Measurements from ENCODE around the gene EIF2D.

The EIF2D gene

GRCh38 chr1:206612129-206612876 is at the start of gene EIF2D:
TSS of gene EIF2D (minus strand) at chr1:206612465. CDS start at chr1:206612342, 123 bp downstream.
- H3K4me1 ChIP-seq (ENCODE audit: control insufficient read depth in 1 of 2, insufficient read depth in 2 of 2, low read length in 2 of 2) = peaks cover 6 to 10% of the 10 kb centered on the region in 2 donors
- H3K27ac ChIP-seq (ENCODE audit: low read length) = peak within 1 kb of the TSS; percentile 91
- peaks cover 9 to 21% of the 10 kb centered on the region in 2 donors for H3K36me3 ChIP-seq (ENCODE audit: control insufficient read depth in 1 of 2, insufficient read depth in 2 of 2, low read length in 2 of 2)
- H3K27me3 ChIP-seq (ENCODE audit: low read depth, low read length) = no peaks in the 10 kb centered on the region
- peak within 1 kb of the TSS; percentile 82 to 97 for H3K4me3 ChIP-seq (ENCODE audit: low read depth in 1 of 2, low read length in 2 of 2)
- H3K9me3 ChIP-seq (ENCODE audit: control insufficient read depth in 1 of 2, low read length in 2 of 2) = no peaks in the 10 kb centered on the region

GRCh38 chr1:206661161-206661820 is 49.0 kb upstream of the EIF2D start:
- Histone ChIP-seq H3K4me3 (ENCODE audit: low read depth in 1 of 2, low read length in 2 of 2) (no peak overlapping the region), H3K4me1 (ENCODE audit: control insufficient read depth in 1 of 2, insufficient read depth in 2 of 2, low read length in 2 of 2) (peaks cover 0 to 31% of the 10 kb centered on the region in 2 donors), H3K27me3 (ENCODE audit: low read depth, low read length) (no peaks in the 10 kb centered on the region), H3K36me3 (ENCODE audit: control insufficient read depth in 1 of 2, insufficient read depth in 2 of 2, low read length in 2 of 2) (no peaks in the 10 kb centered on the region), H3K9me3 (ENCODE audit: control insufficient read depth in 1 of 2, low read length in 2 of 2) (no peaks in the 10 kb centered on the region), H3K27ac (ENCODE audit: low read length) (no peak overlapping the region)

GRCh38 chr1:206660136-206660535 is 47.9 kb upstream of the EIF2D start:
- Histone ChIP-seq H3K4me1 (ENCODE audit: control insufficient read depth in 1 of 2, insufficient read depth in 2 of 2, low read length in 2 of 2) (peaks cover 0 to 39% of the 10 kb centered on the region in 2 donors), H3K27me3 (ENCODE audit: low read depth, low read length) (no peaks in the 10 kb centered on the region), H3K9me3 (ENCODE audit: control insufficient read depth in 1 of 2, low read length in 2 of 2) (no peaks in the 10 kb centered on the region), H3K36me3 (ENCODE audit: control insufficient read depth in 1 of 2, insufficient read depth in 2 of 2, low read length in 2 of 2) (no peaks in the 10 kb centered on the region), H3K27ac (ENCODE audit: low read length) (no peak overlapping the region), H3K4me3 (ENCODE audit: low read depth in 1 of 2, low read length in 2 of 2) (no peak overlapping the region)

GRCh38 chr1:206658981-206659273 is 46.7 kb upstream of the EIF2D start:
- Histone ChIP-seq H3K4me3 (ENCODE audit: low read depth in 1 of 2, low read length in 2 of 2) (no peak overlapping the region), H3K27ac (ENCODE audit: low read length) (no peak overlapping the region), H3K9me3 (ENCODE audit: control insufficient read depth in 1 of 2, low read length in 2 of 2) (no peaks in the 10 kb centered on the region), H3K36me3 (ENCODE audit: control insufficient read depth in 1 of 2, insufficient read depth in 2 of 2, low read length in 2 of 2) (no peaks in the 10 kb centered on the region), H3K4me1 (ENCODE audit: control insufficient read depth in 1 of 2, insufficient read depth in 2 of 2, low read length in 2 of 2) (peaks cover 0 to 33% of the 10 kb centered on the region in 2 donors), H3K27me3 (ENCODE audit: low read depth, low read length) (no peaks in the 10 kb centered on the region)

GRCh38 chr1:206658264-206658980 is 46.2 kb upstream of the EIF2D start:
- Histone ChIP-seq H3K36me3 (ENCODE audit: control insufficient read depth in 1 of 2, insufficient read depth in 2 of 2, low read length in 2 of 2) (no peaks in the 10 kb centered on the region), H3K4me1 (ENCODE audit: control insufficient read depth in 1 of 2, insufficient read depth in 2 of 2, low read length in 2 of 2) (peaks cover 0 to 28% of the 10 kb centered on the region in 2 donors), H3K4me3 (ENCODE audit: low read depth in 1 of 2, low read length in 2 of 2) (no peak overlapping the region), H3K27ac (ENCODE audit: low read length) (no peak overlapping the region), H3K9me3 (ENCODE audit: control insufficient read depth in 1 of 2, low read length in 2 of 2) (no peaks in the 10 kb centered on the region), H3K27me3 (ENCODE audit: low read depth, low read length) (no peaks in the 10 kb centered on the region)

- H3K27me3 ChIP-seq (ENCODE audit: low read depth, low read length) = no peaks in the 10 kb centered on the region
- no peak overlapping the region for H3K27ac ChIP-seq (ENCODE audit: low read length)
- peaks cover 0 to 28% of the 10 kb centered on the region in 2 donors for H3K4me1 ChIP-seq (ENCODE audit: control insufficient read depth in 1 of 2, insufficient read depth in 2 of 2, low read length in 2 of 2)
- H3K36me3 ChIP-seq (ENCODE audit: control insufficient read depth in 1 of 2, insufficient read depth in 2 of 2, low read length in 2 of 2) = no peaks in the 10 kb centered on the region
- no peaks in the 10 kb centered on the region for H3K9me3 ChIP-seq (ENCODE audit: control insufficient read depth in 1 of 2, low read length in 2 of 2)
- H3K4me3 ChIP-seq (ENCODE audit: low read depth in 1 of 2, low read length in 2 of 2) = no peak overlapping the region
Observed at GRCh38 chr1:206657751-206658150, 45.5 kb upstream of the EIF2D start.

- no peaks in the 10 kb centered on the region for H3K27me3 ChIP-seq (ENCODE audit: low read depth, low read length)
- no peak overlapping the region for H3K27ac ChIP-seq (ENCODE audit: low read length)
- no peaks in the 10 kb centered on the region for H3K9me3 ChIP-seq (ENCODE audit: control insufficient read depth in 1 of 2, low read length in 2 of 2)
- peaks cover 0 to 28% of the 10 kb centered on the region in 2 donors for H3K4me1 ChIP-seq (ENCODE audit: control insufficient read depth in 1 of 2, insufficient read depth in 2 of 2, low read length in 2 of 2)
- no peak overlapping the region for H3K4me3 ChIP-seq (ENCODE audit: low read depth in 1 of 2, low read length in 2 of 2)
- H3K36me3 ChIP-seq (ENCODE audit: control insufficient read depth in 1 of 2, insufficient read depth in 2 of 2, low read length in 2 of 2) = peaks cover 0 to under 1% of the 10 kb centered on the region in 2 donors
Observed at GRCh38 chr1:206656936-206657335, 44.7 kb upstream of the EIF2D start.

GRCh38 chr1:206655471-206655882 is 43.2 kb upstream of the EIF2D start:
- peaks cover 0 to 7% of the 10 kb centered on the region in 2 donors for H3K36me3 ChIP-seq (ENCODE audit: control insufficient read depth in 1 of 2, insufficient read depth in 2 of 2, low read length in 2 of 2)
- peaks cover 0 to 28% of the 10 kb centered on the region in 2 donors for H3K4me1 ChIP-seq (ENCODE audit: control insufficient read depth in 1 of 2, insufficient read depth in 2 of 2, low read length in 2 of 2)
- H3K4me3 ChIP-seq (ENCODE audit: low read depth in 1 of 2, low read length in 2 of 2) = no peak overlapping the region
- H3K27me3 ChIP-seq (ENCODE audit: low read depth, low read length) = no peaks in the 10 kb centered on the region
- H3K9me3 ChIP-seq (ENCODE audit: control insufficient read depth in 1 of 2, low read length in 2 of 2) = no peaks in the 10 kb centered on the region
- H3K27ac ChIP-seq (ENCODE audit: low read length) = no peak overlapping the region

- Histone ChIP-seq H3K9me3 (ENCODE audit: control insufficient read depth in 1 of 2, low read length in 2 of 2) (no peaks in the 10 kb centered on the region), H3K4me3 (ENCODE audit: low read depth in 1 of 2, low read length in 2 of 2) (no peak overlapping the region), H3K36me3 (ENCODE audit: control insufficient read depth in 1 of 2, insufficient read depth in 2 of 2, low read length in 2 of 2) (peaks cover 0 to 7% of the 10 kb centered on the region in 2 donors), H3K4me1 (ENCODE audit: control insufficient read depth in 1 of 2, insufficient read depth in 2 of 2, low read length in 2 of 2) (peaks cover 0 to 28% of the 10 kb centered on the region in 2 donors), H3K27me3 (ENCODE audit: low read depth, low read length) (no peaks in the 10 kb centered on the region), H3K27ac (ENCODE audit: low read length) (no peak overlapping the region)
Observed at GRCh38 chr1:206654828-206655227, 42.6 kb upstream of the EIF2D start.

- Histone ChIP-seq H3K27me3 (ENCODE audit: low read depth, low read length) (no peaks in the 10 kb centered on the region), H3K4me3 (ENCODE audit: low read depth in 1 of 2, low read length in 2 of 2) (no peak overlapping the region), H3K36me3 (ENCODE audit: control insufficient read depth in 1 of 2, insufficient read depth in 2 of 2, low read length in 2 of 2) (peaks cover 0 to 7% of the 10 kb centered on the region in 2 donors), H3K4me1 (ENCODE audit: control insufficient read depth in 1 of 2, insufficient read depth in 2 of 2, low read length in 2 of 2) (peaks cover 0 to 28% of the 10 kb centered on the region in 2 donors), H3K9me3 (ENCODE audit: control insufficient read depth in 1 of 2, low read length in 2 of 2) (no peaks in the 10 kb centered on the region), H3K27ac (ENCODE audit: low read length) (no peak overlapping the region)
Observed at GRCh38 chr1:206653715-206654459, 41.6 kb upstream of the EIF2D start.
